D721Med (cell line): Measurements from ENCODE around the gene SPSB4.
"Not testable (repeated sequence)": the region's sequence is repeated elsewhere in the genome, so short reads cannot be mapped to it uniquely, and the experiment has no call there.

Experiments
- DNase-seq: peaks from one replicate; pipeline ENCODE4 v3.0.0; 2011; ENCODE audit warnings: low spot score; ENCODE audit not compliant: insufficient read length
- FAIRE-seq: peaks from 2 replicates; lab custom pipeline; 2011; peaks lifted over from hg19 to GRCh38; lab: Jason Lieb, UNC
- TF ChIP-seq, protein P1 (sequence below): IDR thresholded peaks from 2 replicates; pipeline ENCODE4 v1.5.1; 2012; ENCODE audit warnings: mild to moderate bottlenecking, control low read depth; ENCODE audit not compliant: insufficient read depth; ENCODE audit errors: missing control alignments

Gene SPSB4

DNA sequence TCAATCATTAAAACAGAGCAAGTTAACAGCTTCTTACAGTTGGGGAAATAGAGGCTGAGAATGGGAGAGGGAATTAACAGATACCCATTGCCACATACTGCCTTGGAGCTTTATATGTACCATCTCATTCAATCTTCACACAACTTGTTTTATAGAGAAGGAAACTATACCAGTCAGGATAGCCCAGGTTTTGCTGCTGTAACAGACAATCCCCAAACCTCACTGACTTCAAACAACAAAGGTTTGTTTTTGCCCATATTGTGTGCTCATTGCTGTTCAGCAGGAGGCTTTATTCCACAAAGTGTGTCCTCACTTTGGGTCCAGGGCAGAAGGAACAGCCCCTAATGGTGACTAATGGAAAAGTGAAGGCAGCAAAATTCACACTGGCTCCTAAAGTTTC is 59.2 kb downstream of the SPSB4 start:
- FAIRE-seq (no peak), DNase-seq (no peak)
- TF ChIP-seq, protein P1, sequence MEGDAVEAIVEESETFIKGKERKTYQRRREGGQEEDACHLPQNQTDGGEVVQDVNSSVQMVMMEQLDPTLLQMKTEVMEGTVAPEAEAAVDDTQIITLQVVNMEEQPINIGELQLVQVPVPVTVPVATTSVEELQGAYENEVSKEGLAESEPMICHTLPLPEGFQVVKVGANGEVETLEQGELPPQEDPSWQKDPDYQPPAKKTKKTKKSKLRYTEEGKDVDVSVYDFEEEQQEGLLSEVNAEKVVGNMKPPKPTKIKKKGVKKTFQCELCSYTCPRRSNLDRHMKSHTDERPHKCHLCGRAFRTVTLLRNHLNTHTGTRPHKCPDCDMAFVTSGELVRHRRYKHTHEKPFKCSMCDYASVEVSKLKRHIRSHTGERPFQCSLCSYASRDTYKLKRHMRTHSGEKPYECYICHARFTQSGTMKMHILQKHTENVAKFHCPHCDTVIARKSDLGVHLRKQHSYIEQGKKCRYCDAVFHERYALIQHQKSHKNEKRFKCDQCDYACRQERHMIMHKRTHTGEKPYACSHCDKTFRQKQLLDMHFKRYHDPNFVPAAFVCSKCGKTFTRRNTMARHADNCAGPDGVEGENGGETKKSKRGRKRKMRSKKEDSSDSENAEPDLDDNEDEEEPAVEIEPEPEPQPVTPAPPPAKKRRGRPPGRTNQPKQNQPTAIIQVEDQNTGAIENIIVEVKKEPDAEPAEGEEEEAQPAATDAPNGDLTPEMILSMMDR: no peak

DNA sequence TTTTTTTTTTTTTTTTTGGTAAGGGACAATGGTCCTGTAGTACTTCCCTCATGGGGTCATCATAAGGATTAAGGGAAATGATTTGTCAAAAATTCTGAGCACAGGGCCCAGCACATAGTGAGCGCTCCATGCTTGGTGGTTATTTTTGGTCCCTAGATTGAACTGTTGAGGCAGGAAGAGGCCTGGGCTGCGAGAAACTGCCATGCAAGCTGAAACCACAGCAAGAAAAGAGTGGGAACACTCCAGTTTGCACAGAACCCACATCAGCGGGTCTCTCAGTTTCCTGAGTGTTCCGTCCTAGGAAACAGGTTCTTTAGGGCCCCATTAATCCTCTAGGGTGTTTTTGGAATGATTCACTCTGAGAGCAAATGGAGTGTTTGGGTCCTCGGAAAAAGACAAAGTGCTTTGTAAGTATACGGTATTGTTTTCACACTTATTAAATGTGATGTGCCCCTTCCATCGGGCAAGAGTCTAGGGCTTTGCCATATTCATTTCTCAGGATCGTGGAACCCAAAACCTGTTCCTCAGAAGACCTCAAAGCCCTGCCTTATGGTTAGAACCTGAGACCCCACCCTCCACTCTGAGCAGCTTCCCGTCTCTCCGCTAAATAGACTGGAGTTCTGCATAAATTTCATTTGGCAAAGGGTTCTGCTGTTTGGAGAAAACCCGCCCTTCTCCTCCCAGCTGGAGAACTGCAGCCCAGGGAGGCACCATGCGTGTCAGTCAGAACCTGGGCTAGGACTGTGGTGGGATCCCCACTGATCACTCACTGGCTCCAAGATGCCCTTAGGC is 60.4 kb downstream of the SPSB4 start:
- FAIRE-seq: no peak

DNA sequence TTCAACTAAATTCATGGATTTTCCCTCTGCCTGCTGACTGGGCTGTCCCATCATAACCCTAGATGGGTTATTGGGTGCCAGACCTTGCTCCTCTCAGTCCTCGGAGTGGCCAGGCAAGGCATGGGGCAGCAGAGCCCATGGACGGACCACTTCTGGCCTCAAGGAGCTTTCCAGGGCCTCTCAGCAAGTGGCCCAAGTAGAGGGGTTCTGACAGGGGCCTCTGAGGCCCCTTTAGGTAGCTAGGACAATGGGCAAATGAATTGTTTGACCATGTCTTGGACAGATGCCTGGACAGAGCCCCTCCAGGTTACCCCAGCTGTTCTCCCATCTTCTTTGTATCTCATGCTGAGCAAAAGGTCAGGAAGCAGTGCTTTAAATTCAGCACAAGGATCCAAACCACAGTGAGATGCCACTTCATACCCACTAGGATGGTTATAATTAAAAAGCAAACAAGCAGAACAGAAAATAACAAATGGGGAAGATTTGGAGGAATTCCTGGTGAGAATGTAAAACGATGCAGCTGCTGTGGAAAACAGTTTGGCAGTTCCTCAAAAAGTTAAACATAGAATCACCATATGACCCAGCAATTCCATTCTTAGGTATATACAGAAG is 61.6 kb downstream of the SPSB4 start:
- TF ChIP-seq, protein P1: no peak
- no peak for FAIRE-seq
- DNase-seq: no peak

More for the DNA sequence above, 60.4 kb downstream of the SPSB4 start:
- DNase-seq: no peak
- TF ChIP-seq, protein P1: no peak

DNA sequence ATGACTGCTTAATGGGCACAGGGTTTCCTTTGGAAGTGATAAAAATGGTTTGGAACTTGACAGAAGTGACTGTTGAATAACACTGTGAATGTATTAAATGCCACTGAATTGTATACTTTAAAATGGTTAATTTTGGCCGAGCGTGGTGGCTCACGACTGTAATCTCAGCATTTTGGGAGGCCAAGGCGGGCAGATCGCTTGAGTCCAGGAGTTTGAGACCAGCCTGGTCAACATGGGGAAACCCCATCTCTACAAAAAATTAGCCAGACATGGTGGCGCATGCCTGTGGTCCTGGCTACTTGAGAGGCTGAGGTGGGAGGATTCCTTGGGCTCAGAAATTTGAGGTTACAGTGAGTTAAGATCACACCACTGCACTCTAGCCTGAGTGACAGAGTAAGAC is 62.5 kb downstream of the SPSB4 start:
- DNase-seq, FAIRE-seq: not testable (repeated sequence)

DNA sequence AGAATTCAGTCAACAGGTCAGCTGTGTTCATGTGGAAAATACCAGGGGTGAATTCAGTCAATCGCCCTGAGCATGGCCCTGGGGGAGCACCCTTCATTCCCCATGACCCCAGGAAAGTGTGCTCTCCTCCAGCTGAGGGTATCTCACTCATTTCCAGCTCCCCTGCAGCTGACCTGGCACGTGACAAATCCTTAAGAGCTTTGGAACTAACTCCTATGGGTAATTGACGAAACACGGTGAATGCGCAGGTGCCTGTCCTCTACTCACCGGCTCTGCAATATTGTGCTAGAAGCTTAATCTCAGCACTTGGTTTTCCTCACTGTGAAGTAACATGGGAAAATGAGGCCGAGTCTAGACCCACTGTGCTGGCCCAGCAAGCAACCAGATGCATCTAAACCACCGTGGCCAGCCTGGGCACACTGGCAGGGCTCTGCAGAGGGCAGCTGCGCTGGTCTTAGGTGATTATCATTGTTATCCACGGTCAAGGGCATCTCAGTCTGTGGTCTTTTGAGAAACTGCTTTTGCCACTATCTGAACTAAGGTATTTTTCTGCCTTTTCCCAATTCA is 63.1 kb downstream of the SPSB4 start:
- FAIRE-seq (no peak), DNase-seq (no peak)
- TF ChIP-seq, protein P1: no peak

DNA sequence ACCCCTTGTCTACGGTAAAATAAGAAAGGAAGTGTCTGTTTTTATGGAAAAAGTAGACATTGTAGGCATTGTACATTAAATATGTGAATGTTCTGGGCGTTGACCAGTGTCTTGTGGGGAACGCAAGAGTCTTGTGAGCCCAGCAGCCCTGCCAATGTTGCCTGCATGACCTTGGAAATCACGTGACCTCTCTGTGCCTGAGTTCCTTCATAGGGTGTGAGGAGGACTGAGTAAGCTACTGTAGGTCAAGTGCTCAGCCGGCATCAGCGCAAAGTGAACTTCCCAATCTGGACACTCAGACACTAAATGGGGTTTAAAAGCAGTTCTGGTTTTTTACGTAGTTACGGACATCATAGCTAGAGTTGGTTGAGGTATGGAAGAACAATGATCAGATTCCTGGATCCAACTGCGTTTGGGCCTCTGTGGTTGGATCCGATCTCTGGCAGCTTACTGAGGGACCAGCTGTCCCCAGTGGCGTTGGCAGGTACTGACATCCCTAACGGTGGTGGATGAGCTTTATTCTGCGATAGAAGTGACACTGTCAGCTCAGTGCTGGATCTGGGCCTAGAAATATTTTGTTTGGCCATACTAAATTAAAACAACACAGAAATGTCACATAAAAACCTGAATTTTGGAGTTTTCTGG is 63.8 kb downstream of the SPSB4 start:
- TF ChIP-seq, protein P1: no peak
- FAIRE-seq (no peak), DNase-seq (no peak)

DNA sequence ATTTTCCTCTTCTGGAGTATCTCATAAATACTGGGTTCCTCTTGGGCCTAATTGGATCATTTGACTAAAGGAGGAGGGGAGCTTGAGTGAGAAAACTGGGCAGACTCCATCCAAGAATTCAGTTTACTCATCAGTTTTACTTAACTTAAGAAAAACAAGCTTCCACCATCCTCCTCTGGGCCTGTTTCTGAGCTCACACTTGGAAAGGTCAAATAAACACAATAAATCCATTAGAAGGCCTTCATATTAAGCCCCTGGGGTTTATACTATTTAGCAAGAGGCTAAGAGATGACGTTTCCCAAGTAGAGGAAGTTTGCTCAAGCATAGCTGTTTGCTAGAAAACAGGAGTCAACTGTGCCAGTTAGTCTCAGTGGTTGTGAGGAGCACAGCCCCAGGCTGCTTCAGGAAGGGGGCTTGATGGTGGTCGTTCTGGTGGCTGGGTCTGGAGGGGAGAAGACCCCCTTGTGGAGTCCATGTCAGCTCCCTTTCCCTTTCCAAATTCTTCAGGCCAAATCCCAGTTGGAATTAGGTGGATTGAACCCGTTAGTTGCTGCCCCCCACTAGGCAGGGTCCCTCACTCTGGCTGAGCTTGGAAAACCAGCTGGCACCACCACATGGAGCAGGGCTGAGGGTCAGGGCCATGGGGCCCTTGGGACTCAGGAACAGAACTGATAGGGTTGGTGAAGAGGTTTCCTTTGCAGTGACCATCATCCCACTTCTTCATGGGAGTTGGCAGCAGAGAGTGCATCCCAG is 64.8 kb downstream of the SPSB4 start:
- DNase-seq: no peak
- TF ChIP-seq, protein P1: no peak
- no peak for FAIRE-seq
